GM19193 (cell line): ENCODE data around the gene BAD.

Experiments
- POLR2A ChIP-seq: IDR thresholded peaks from 4 replicates; pipeline ENCODE4 v1.6.1; 2011; ENCODE audit not compliant: insufficient read depth, insufficient read length; ENCODE audit errors: extremely low read depth

The BAD gene

DNA sequence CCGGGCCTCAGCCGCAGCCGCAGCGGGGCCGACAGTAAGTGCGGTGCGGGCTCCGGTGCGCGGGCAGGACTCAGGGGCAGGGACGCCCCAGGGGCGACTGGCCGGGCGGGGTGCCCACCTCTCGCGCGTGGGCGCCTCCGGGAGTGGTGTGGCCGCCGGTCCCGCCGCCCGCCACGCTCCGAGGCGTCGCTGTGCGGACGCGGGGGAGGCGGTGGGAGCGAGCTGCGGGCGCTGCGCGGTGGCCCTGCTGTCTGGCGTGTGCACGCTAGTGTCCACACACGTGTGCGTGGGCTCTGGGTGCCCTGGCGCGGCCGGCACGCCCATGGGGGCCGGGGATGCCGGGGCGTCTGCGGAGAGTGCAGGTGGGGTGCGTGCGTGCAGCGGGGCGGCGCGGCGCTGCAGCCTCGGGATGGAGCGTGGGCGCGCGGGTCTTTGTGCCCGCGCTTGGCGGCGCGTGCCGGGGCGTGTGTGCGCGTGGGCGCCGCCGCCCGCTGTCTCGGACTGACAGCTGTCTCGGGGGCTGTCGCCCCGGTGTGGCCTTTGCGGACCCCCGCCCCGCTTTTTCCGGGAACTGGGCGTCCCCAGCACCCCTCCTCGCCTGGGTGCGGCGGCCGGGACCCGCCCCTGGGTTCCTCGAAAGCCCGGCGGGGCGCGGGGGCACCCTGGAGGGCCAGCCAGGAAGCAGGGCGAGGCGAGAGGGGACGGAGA, 7.4 kb upstream of the BAD start:
- no peak for TF ChIP-seq POLR2A

DNA sequence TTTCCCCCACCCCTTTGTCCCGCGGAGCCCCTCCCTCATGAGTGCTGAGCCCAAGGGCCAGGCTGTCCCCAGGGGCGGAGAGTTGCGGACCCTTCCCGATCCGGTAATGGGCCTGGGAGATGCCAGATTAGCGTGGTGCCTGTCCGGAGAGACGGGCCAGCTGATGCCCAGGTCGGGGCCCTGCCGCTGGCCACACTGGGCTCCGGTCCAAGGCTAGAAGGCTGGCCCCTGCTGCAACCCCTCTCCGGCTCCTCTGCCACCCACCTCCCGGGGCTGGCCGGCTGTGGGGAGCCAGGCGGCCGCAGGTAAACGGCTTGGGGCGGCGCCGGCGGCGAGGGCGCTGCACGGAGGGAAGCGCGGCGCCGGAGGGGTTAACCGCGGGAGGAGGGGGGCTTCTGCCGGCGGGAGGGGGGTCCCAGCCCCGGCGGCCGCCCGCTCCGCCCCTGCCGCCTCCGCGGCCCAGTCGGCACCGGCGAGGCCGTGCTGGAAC, 6.8 kb upstream of the BAD start, which contains the start of gene KCNK4:
TSS of gene KCNK4 (plus strand) at position 41 of the 490 bp plus-strand sequence. CDS start 1,717 bp downstream, outside the sequence.
- no peak for TF ChIP-seq POLR2A

DNA sequence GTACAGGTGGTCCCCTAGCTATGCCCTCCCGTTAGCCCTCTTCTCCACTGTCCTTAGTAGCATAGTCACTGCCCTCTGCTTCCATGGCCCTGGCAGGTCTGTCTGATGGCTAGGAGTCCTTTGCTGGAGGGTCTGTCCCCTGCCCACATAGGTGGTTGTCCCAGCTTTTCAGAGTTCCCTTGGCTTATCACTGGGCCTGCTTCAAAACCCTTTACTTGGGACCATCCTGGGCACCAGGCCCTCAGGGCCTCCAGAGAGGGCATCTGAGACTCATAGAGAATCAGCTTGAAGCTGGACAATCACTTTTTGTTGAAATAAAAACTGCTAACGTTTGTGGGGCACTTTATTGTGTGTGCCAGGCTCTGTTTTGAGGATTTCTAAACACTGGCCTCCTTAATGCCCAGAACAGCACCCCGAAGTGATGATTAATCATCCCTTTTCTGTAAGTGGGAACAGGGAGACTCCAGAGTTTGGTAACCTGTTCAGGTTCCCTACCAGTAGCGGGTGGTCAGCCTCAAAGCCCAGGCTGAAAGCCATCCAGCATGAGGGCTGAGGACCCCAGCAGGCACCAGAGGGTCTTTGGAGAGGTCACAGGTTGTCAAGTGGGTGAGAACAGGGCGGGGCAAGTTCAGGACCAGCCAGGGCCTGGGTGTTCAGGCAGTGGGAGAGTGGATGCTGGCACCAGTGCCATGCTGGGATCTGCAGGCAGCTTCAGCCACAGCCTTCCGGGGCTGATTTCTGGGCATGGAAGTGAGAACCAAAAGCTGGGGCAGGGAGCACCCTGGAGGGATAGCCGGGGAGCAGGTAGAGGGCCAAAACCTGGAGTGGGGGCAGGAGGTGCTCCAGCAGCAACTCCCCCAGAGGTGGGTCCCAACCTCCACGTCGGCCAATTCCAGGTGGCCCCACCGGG, 6.1 kb upstream of the BAD start:
- no peak for TF ChIP-seq POLR2A

DNA sequence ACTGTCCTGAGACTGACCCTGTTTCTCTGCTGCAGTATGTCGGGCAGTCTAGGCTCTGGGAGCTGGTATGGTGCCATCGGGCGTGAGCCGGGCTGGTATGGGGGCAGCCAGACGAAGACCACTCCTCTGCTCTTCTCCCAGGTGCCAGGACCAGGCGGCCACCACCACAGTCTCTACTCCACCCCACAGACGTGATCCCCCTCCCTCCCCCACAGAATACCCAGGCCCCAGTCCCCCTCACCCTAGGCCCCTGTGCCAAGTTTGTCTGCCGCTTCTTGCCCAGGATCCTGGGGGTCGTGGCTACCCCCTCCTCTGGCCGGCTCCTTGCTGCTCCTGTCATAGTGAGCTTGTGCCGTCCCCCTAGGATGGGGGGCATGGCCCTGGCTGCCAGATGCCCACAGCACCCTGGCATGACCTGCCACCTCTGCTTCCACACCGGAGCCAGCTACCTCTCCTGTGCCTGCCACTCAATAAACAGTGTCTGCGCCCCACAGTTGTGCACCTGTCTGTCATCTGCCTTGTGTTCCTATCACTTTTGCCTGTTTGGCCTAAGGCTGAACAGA, 4.6 kb upstream of the BAD start:
- no peak for TF ChIP-seq POLR2A

DNA sequence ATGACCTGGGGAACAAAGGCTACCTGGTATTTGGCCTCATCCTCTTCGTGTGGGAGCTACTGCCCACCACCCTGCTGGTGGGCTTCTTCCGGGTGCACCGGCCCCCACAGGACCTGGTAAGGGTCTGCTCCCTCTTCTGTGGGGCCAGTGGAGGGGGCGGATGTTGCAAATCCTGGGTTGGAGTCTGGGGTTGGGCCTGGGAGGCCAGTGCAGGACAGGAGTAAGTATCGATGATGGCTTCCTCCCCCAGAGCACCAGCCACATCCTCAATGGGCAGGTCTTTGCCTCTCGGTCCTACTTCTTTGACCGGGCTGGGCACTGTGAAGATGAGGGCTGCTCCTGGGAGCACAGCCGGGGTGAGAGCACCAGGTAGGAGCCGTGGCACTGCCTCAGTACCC, 3.9 kb upstream of the BAD start:
- TF ChIP-seq POLR2A, result no peak

DNA sequence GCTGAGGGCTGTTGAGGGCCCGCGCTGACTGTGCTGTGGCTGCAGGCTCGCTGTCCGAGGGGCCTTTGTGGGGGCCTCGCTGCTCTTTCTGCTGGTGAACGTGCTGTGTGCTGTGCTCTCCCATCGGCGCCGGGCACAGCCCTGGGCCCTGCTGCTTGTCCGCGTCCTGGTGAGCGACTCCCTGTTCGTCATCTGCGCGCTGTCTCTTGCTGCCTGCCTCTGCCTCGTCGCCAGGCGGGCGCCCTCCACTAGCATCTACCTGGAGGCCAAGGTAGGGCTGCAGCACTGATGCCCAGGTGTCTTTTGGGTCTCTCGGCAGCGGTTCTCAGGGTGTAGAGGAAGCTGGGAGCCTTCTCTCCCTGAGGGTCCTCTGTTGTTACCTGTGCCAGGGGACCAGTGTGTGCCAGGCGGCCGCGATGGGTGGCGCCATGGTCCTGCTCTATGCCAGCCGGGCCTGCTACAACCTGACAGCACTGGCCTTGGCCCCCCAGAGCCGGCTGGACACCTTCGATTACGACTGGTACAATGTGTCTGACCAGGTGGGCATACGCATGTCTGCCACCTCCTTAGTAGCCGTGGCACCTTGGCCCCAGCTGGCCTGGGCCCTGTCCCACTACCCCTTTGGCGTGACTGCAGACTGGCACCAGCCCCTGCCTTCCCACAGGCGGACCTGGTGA, 3.3 kb upstream of the BAD start:
- TF ChIP-seq POLR2A, result no peak

DNA sequence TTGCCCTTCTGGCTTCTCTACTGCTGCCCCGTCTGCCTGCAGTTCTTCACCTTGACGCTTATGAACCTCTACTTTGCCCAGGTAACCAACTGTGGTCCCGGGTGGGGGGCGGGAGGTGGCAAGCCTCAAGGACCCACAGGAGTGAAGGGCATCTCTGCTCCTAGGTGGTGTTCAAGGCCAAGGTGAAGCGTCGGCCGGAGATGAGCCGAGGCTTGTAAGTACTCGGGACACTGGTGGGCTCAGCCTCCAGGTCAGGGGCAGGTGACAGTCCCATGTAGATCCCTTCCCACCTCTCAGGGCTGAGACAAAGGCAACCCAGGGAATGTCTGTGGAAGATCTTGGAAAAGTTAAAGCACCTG, 2.3 kb upstream of the BAD start:
- no peak for TF ChIP-seq POLR2A

DNA sequence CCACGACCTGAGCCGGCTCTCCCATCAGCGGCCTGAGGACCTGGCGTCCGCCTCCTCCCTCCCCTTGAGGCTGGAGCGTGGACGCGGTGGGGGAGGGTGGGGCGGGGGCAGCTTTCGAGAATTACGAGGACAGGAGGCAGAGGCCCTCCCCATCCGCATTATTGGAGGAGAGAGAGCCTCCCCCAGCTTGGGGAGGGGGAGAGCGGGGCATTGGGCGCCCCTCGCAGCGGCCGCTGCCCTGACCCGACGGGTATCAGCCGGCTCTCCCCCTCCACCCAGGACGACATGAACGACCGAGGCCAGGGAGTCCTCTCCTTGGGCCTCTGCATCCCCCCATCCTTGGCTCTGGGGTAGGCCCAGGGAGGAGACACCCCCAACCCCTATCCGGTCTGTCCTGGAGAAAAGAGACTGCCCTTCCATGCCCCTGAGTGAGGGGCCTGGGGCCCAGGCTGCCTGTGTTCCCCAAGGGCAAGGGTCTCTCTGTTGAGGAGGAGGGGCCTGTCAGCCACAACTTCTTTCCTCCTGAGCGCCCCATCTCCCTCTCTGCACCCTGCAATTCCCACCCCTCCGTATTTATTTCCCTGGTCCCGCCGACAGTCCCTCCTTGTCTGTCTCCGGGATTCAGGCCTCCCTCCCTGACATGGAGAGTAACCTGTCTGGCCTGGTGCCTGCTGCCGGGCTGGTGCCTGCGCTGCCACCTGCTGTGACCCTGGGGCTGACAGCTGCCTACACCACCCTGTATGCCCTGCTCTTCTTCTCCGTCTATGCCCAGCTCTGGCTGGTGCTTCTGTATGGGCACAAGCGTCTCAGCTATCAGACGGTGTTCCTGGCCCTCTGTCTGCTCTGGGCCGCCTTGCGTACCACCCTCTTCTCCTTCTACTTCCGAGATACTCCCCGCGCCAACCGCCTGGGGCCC, 1.7 kb upstream of the BAD start:
- TF ChIP-seq POLR2A, result no peak

DNA sequence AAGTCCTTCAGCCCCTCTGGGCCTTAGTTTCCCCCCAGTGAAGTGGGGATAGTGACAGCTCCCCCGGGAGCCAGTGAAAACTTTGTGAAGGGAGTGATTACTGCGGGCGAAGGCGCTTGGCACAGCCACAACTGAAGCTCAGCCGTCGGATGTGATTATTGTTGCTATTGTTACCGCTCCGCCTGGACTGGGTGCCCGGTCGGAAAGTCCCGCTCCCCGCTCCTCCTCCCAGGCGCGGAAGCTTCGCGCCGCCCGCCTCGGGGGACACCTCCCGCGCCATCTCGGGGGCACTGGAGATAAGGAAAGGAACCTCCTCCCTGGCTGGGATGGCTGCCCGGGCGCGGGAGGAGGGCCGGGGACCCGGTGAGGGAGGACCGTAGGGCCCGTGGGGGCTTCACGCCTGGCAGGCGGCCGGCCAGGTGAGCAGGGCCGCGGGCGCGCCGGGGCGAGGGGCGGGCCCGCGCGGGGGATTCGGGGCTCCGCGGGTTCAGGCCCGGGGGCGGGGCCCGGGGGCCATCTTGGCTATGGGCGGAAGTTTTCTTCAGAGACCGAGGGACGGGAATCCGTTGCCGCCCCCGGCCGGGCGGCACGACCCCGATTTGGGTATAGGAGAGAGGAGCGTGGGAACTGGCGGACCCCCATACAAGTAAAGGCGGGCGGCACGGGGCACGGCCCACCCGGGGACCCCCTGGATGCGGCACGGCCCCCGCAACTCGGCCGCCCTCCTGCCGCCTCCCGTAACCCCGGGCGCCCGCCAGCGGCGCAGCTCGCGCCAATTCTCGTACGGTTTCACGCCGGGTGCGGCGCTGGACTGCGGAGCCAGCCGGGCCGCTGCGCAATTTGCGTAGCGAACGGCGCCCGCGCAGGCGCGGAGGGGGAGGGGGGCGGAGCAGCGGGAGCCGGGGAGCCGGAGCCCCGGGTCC, 758 bp upstream of the BAD start, which contains the start of gene GPR137:
TSS of gene GPR137 (plus strand) at position 887 of the 923 bp plus-strand sequence. CDS start 677 bp downstream, outside the sequence.
- no peak for TF ChIP-seq POLR2A

DNA sequence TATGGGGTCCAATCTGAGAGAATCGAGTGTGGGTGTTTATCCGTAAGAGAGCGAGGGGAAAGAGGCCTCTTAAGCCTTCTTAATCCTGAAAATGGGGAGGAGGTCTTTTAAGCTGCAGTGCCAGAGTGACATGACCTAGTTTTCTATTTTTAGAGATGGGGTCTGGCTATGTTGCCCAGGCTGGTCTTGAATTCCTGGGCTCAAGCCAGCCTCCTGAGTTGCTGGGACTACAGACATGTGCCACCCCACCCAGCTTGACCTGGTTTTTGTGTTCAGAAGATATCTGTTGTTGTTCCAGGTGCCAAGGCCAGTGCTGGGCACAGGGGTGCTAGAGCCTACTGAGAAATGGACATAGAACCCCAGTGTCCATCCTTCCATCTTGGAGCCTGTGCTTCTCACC, 1.4 kb downstream of the BAD start:
- TF ChIP-seq POLR2A, result no peak

DNA sequence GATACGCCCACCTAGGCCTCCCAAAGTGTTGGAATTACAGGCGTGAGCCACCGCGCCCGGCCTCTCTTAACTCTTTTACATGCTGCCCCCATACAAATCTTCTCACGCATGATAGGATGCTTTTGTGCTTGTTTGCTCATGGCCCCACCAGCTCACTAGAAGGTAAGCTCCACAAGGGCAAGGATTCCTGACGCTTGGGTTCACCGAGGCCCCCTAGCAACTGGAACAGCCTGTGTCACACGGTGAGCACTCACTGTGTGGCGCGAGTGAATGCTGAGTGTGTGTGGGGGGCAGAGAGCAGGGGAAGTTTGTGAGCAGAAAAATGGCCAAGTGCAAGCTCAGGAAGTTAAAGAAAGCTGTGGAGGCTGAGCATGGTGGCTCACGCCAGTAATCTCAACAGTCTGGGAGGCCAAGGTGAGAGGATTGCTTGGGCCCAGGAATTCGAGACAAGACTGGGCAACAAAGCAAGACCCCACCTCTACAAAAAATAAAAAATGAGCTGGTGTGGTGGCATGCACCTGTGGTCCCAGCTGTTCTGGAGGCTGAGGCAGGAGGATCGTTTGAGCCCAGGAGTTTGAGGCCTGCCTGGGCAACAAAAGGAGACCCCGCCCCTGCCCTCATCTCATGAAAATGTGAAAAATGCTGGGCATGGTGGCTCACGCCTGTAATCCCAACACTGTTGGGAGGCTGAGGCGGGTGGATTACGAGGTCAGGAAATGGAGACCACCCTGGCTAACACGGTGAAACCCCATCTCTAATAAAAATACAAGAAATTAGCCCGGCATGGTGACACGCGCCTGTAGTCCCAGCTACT, 2.3 kb downstream of the BAD start:
- TF ChIP-seq POLR2A, result no peak
